Fibroblast of lung (primary cell): Measurements from ENCODE around the gene ADAMTS19. TPM values are rescaled to one million over a fixed set of nuclear protein-coding genes. Genes with fewer than 3 reads are reported as not detected.

Experiments
- DNase-seq, 2 donors: peaks; one replicate each; pipeline versions ENCODE4 v3.0.0 to v3.0.0-alpha.2; 2010; ENCODE audit warnings: low read depth in 2 of 2
- H2AFZ ChIP-seq: 2 replicates; pipeline ENCODE4 v1.5.1; 2012; ENCODE audit warnings: low read length, control low read depth, inconsistent platforms
- H3K27ac ChIP-seq: 2 replicates; pipeline ENCODE4 v1.5.1; 2011; ENCODE audit warnings: low read length, control low read depth; ENCODE audit not compliant: insufficient read depth
- H3K27me3 ChIP-seq: 2 replicates; pipeline ENCODE4 v1.5.1; 2011; ENCODE audit warnings: mild to moderate bottlenecking, low read length; ENCODE audit not compliant: control insufficient read depth, insufficient read depth
- H3K36me3 ChIP-seq: 2 replicates; pipeline ENCODE4 v1.5.1; 2011; ENCODE audit warnings: low read length; ENCODE audit not compliant: control insufficient read depth, insufficient read depth
- H3K4me1 ChIP-seq: 2 replicates; pipeline ENCODE4 v1.5.1; 2011; ENCODE audit warnings: low read length; ENCODE audit not compliant: control insufficient read depth, insufficient read depth; ENCODE audit errors: extremely low read depth
- H3K4me2 ChIP-seq: 2 replicates; pipeline ENCODE4 v1.5.1; 2011; ENCODE audit warnings: low read length, control low read depth; ENCODE audit not compliant: insufficient read depth; ENCODE audit errors: extremely low read depth
- H3K4me3 ChIP-seq, 4 experiments: fragments of 200-600 bp in 1 of 4; sonication (generic) in 1 of 4; replicated peaks in 1 of 4; 2 replicates each; pipeline ENCODE4 v1.5.1; 2011 to 2016; ENCODE audit warnings: low read length in 4 of 4, low read depth in 3 of 4, mild to moderate bottlenecking in 3 of 4, control low read depth in 2 of 4, inconsistent platforms in 1 of 4, mixed read lengths in 1 of 4; ENCODE audit not compliant: insufficient read depth in 1 of 4; ENCODE audit errors: control extremely low read depth in 1 of 4
- H3K79me2 ChIP-seq: 2 replicates; pipeline ENCODE4 v1.5.1; 2012; ENCODE audit warnings: mild to moderate bottlenecking, low read length, inconsistent platforms; ENCODE audit not compliant: control insufficient read depth, insufficient read depth
- H3K9ac ChIP-seq: 2 replicates; pipeline ENCODE4 v1.5.1; 2011; ENCODE audit warnings: mild to moderate bottlenecking, low read length, control low read depth; ENCODE audit not compliant: insufficient read depth
- H3K9me3 ChIP-seq: 2 replicates; pipeline ENCODE4 v1.5.1; 2012; ENCODE audit warnings: low read depth, low read length; ENCODE audit not compliant: control insufficient read depth, insufficient read depth
- H4K20me1 ChIP-seq: 2 replicates; pipeline ENCODE4 v1.5.1; 2011; ENCODE audit warnings: low read length; ENCODE audit not compliant: control insufficient read depth, insufficient read depth; ENCODE audit errors: extremely low read depth
- EZH2 ChIP-seq: IDR thresholded peaks from 2 replicates; pipeline ENCODE4 v1.5.1; 2012; ENCODE audit warnings: low read length, control low read depth, mild to moderate bottlenecking; ENCODE audit errors: missing control alignments
- polyA plus RNA-seq, 2 donors: library from polyadenylated mRNA; depleted of rRNA in 1 of 2; stranded (reverse) in 1 of 2; unstranded in 1 of 2; fragments of >200 nt; gene quantifications; 2 replicates each; pipeline ENCODE4 v1.2.1, GENCODE V29; 2011 to 2012; ENCODE audit warnings: missing spikeins in 1 of 2
- total RNA-seq: library from RNA; depleted of rRNA; stranded (reverse); fragments of >200 nt; gene quantifications from 2 replicates; pipeline ENCODE4 v1.2.1, GENCODE V29; 2014
- TF ChIP-seq, protein P1 (sequence below), 2 donors: IDR thresholded peaks in 1 of 2; conservative IDR thresholded peaks in 1 of 2; 1 replicate in 1 of 2; 2 replicates in 1 of 2; pipeline ENCODE4 v1.5.1; 2011 to 2012; ENCODE audit warnings: low read length in 2 of 2, control low read depth in 1 of 2, inconsistent platforms in 1 of 2, low read depth in 1 of 2, mild to moderate bottlenecking in 1 of 2

ADAMTS19 gene
- total and polyA plus RNA-seq, 2 donors (not counting 1 experiment from before 2014, with no cell fraction given): 0.09 to 0.33 TPM

DNA sequence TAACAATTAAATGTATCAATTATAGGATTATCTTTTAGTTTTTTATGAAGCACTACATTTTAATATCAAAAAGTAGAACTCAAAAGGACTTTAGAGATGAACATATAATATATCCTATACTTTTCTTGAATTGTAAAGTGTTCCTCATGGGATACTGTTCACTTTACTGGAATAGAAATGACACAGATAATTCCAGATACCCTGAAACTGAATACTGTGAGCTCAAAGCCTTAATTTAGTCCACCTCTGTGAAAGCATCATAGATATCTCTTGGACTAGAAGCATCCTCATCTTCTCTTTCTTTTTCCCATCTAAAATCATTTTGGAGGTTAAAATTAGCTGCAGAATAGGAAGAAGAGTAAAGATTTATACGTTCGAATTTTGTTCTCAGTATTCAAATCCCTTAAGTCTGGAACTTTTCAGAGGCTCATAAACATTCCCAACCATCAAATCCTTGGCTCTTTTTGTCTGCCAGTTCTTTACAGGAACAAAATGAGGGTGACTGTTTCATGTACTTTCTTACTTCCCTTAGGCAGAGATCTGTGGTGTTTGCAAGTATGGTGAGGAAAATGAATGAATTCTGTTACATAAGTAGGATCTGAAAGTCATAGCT, 49.4 kb downstream of the ADAMTS19 start:
- Histone ChIP-seq H3K36me3 (no peaks in the 10 kb centered on the region), H3K4me3 (no peak overlapping the region), H3K9me3 (no peaks in the 10 kb centered on the region), H3K4me2 (no peak overlapping the region), H3K27me3 (no peaks in the 10 kb centered on the region), H3K4me1 (no peaks in the 10 kb centered on the region), H2AFZ (no peak overlapping the region), H3K79me2 (no peaks in the 10 kb centered on the region), H3K9ac (no peak overlapping the region), H4K20me1 (no peaks in the 10 kb centered on the region), H3K27ac (no peak overlapping the region)
- TF ChIP-seq, protein P1, sequence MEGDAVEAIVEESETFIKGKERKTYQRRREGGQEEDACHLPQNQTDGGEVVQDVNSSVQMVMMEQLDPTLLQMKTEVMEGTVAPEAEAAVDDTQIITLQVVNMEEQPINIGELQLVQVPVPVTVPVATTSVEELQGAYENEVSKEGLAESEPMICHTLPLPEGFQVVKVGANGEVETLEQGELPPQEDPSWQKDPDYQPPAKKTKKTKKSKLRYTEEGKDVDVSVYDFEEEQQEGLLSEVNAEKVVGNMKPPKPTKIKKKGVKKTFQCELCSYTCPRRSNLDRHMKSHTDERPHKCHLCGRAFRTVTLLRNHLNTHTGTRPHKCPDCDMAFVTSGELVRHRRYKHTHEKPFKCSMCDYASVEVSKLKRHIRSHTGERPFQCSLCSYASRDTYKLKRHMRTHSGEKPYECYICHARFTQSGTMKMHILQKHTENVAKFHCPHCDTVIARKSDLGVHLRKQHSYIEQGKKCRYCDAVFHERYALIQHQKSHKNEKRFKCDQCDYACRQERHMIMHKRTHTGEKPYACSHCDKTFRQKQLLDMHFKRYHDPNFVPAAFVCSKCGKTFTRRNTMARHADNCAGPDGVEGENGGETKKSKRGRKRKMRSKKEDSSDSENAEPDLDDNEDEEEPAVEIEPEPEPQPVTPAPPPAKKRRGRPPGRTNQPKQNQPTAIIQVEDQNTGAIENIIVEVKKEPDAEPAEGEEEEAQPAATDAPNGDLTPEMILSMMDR (conservative IDR thresholded peaks at IDR 0.05 in 1 of 2, IDR thresholded peaks at IDR 0.05 in 1 of 2; ENCODE audit: low read depth in 1 of 2, low read length in 2 of 2): no peak
- TF ChIP-seq EZH2: no peak
- DNase-seq: no peak

DNA sequence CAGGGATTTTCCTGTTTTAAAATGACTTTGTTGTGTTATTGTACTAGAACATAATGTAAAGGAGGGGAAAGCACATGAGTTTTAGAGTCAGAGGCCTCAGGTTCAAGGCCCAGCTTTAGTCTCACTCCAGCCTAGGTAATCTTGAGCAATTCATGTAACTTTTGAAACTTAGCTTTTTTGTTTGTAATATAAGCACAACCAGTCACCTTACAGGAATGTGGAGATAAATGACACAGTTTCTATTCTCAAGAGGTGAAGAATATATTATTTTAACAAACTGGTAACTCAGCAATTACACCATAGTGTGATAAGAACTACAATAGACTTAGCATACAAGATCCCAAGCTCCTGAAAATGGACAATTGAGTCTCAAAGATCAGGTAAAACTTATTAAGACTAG, 51.2 kb downstream of the ADAMTS19 start:
- peak in 1 of 2 donors; percentile 29 for DNase-seq
- H3K4me1 ChIP-seq: no peaks in the 10 kb centered on the region
- H3K4me3 ChIP-seq: no peak overlapping the region
- no peak overlapping the region for H2AFZ ChIP-seq
- no peak overlapping the region for H3K4me2 ChIP-seq
- H3K9me3 ChIP-seq: no peaks in the 10 kb centered on the region
- H3K79me2 ChIP-seq: no peaks in the 10 kb centered on the region
- no peak overlapping the region for H3K9ac ChIP-seq
- H4K20me1 ChIP-seq: no peaks in the 10 kb centered on the region
- TF ChIP-seq, protein P1 (conservative IDR thresholded peaks at IDR 0.05 in 1 of 2, IDR thresholded peaks at IDR 0.05 in 1 of 2; ENCODE audit: low read depth in 1 of 2, low read length in 2 of 2): no peak
- TF ChIP-seq EZH2: no peak
- H3K27ac ChIP-seq: no peak overlapping the region
- no peaks in the 10 kb centered on the region for H3K27me3 ChIP-seq
- H3K36me3 ChIP-seq: no peaks in the 10 kb centered on the region

DNA sequence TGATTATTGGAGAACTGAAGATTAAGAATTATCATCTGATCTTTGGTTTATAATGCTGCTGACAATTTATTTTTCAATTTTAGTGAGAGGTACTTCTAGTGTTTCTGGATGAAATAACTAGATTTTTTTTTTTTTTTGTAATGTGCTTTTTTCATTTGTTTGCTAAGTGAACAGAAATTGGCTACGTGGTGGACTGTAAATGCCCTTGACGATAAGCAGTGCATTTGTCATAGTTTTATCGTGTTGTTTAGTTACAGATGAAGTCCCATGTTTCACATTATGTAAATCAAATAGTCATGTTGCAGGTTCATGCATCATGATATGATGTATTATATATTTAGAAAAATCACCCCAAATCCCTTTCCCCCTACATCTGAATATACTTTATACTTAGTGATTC, 81.0 kb downstream of the ADAMTS19 start:
- no peaks in the 10 kb centered on the region for H4K20me1 ChIP-seq

More for the DNA sequence above, 81.0 kb downstream of the ADAMTS19 start:
- TF ChIP-seq EZH2: no peak
- TF ChIP-seq, protein P1 (conservative IDR thresholded peaks at IDR 0.05 in 1 of 2, IDR thresholded peaks at IDR 0.05 in 1 of 2; ENCODE audit: low read depth in 1 of 2, low read length in 2 of 2): no peak
- H3K4me3 ChIP-seq: no peak overlapping the region
- no peak overlapping the region for H2AFZ ChIP-seq
- no peaks in the 10 kb centered on the region for H3K4me1 ChIP-seq
- no peaks in the 10 kb centered on the region for H3K9me3 ChIP-seq
- no peaks in the 10 kb centered on the region for H3K36me3 ChIP-seq
- H3K27me3 ChIP-seq: no peaks in the 10 kb centered on the region
- no peak overlapping the region for H3K4me2 ChIP-seq
- DNase-seq: no peak
- no peak overlapping the region for H3K27ac ChIP-seq
- H3K9ac ChIP-seq: no peak overlapping the region
- no peaks in the 10 kb centered on the region for H3K79me2 ChIP-seq
